SK-N-SH treated with all-trans-retinoic acid at 6 μM for 48 hours (cell line): ENCODE results near the gene PLXNC1.

Source experiments
- ARNTL ChIP-seq: fragments of 450-650 bp; formaldehyde crosslinking; IDR thresholded peaks from 2 replicates; pipeline ENCODE4 v1.5.0; 2020; ENCODE audit warnings: low read depth, mild to moderate bottlenecking, moderate library complexity, borderline replicate concordance
- CREB5 ChIP-seq: fragments of 250-450 bp; sonication (Bioruptor Pico); IDR thresholded peaks from 2 replicates; pipeline ENCODE4 v1.5.1; 2020; ENCODE audit warnings: low read depth, mild to moderate bottlenecking, moderate library complexity
- RARB ChIP-seq: fragments of 250-450 bp; sonication (Bioruptor Pico); IDR thresholded peaks from 2 replicates; pipeline ENCODE4 v1.8.0; 2021; ENCODE audit warnings: mild to moderate bottlenecking, moderate library complexity
- TCF4 ChIP-seq: fragments of 250-450 bp; sonication (Bioruptor Pico); IDR thresholded peaks from 2 replicates; pipeline ENCODE4 v1.8.0; 2021; ENCODE audit warnings: mild to moderate bottlenecking, moderate library complexity, borderline replicate concordance
- ZFP3 ChIP-seq: fragments of 250-450 bp; sonication (Bioruptor Pico); IDR thresholded peaks from 2 replicates; pipeline ENCODE4 v1.5.0; 2020; ENCODE audit warnings: mild to moderate bottlenecking, moderate library complexity
- TF ChIP-seq, protein P1 (sequence below): fragments of 250-450 bp; sonication (Bioruptor Pico); IDR thresholded peaks from 2 replicates; pipeline ENCODE4 v1.8.0; 2020; ENCODE audit warnings: mild to moderate bottlenecking, moderate library complexity, borderline replicate concordance

DNA sequence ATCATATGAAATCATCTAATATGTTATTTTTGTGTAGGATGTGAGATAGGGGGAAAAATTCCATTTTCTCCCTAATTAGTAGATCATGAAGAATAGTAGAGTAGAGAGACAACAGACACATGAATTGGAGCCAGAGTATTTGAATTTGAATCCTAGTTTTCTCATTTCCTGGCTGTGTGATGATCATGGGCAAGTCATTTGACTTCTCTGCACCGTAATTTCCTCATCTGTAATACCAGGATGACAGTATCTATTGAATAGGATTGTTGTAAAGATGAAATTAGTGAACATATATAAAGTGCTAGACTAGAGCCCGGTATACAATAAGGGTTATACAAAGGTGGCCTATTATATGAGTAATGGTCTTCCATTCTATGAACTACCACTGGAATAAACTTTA is 32.2 kb upstream of the PLXNC1 start:
- no peak for TF ChIP-seq CREB5 (CRISPR knock-in tag)
- no peak for TF ChIP-seq TCF4
- TF ChIP-seq, protein P1, sequence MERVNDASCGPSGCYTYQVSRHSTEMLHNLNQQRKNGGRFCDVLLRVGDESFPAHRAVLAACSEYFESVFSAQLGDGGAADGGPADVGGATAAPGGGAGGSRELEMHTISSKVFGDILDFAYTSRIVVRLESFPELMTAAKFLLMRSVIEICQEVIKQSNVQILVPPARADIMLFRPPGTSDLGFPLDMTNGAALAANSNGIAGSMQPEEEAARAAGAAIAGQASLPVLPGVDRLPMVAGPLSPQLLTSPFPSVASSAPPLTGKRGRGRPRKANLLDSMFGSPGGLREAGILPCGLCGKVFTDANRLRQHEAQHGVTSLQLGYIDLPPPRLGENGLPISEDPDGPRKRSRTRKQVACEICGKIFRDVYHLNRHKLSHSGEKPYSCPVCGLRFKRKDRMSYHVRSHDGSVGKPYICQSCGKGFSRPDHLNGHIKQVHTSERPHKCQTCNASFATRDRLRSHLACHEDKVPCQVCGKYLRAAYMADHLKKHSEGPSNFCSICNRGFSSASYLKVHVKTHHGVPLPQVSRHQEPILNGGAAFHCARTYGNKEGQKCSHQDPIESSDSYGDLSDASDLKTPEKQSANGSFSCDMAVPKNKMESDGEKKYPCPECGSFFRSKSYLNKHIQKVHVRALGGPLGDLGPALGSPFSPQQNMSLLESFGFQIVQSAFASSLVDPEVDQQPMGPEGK (CRISPR knock-in tag) = no peak
- no peak for TF ChIP-seq RARB (CRISPR knock-in tag)
- no peak for TF ChIP-seq ZFP3
- no peak for TF ChIP-seq ARNTL
